ENCODE measurements around the gene GPR180.

- TF ChIP-seq, protein P1, sequence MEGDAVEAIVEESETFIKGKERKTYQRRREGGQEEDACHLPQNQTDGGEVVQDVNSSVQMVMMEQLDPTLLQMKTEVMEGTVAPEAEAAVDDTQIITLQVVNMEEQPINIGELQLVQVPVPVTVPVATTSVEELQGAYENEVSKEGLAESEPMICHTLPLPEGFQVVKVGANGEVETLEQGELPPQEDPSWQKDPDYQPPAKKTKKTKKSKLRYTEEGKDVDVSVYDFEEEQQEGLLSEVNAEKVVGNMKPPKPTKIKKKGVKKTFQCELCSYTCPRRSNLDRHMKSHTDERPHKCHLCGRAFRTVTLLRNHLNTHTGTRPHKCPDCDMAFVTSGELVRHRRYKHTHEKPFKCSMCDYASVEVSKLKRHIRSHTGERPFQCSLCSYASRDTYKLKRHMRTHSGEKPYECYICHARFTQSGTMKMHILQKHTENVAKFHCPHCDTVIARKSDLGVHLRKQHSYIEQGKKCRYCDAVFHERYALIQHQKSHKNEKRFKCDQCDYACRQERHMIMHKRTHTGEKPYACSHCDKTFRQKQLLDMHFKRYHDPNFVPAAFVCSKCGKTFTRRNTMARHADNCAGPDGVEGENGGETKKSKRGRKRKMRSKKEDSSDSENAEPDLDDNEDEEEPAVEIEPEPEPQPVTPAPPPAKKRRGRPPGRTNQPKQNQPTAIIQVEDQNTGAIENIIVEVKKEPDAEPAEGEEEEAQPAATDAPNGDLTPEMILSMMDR (IDR thresholded peaks at IDR 0.05; ENCODE audit: borderline replicate concordance, extremely low read depth, low read length, poor library complexity, severe bottlenecking): no peak
- no peak for TF ChIP-seq EZH2 (IDR thresholded peaks at IDR 0.05; ENCODE audit: borderline replicate concordance, low read depth, low read length, severe bottlenecking)
These were observed 20.7 kb downstream of the GPR180 start for GRCh38 chr13:94622344-94622743.
